ENCODE measurements around the gene TLR4.

GRCh38 chr9:117709936-117710335, 5.7 kb downstream of the TLR4 start:
- no peak for TF ChIP-seq POLR2A (IDR thresholded peaks at IDR 0.05; ENCODE audit: low read depth, low read length)
- no peak for TF ChIP-seq SPI1 (IDR thresholded peaks at IDR 0.05; ENCODE audit: low read depth, low read length)
- TF ChIP-seq POLR2AphosphoS5 (IDR thresholded peaks at IDR 0.05; ENCODE audit: low read depth, low read length) = no peak
- TF ChIP-seq TAF1 (IDR thresholded peaks at IDR 0.05; ENCODE audit: low read depth, low read length) = no peak
